Body of pancreas (tissue), 4 donors: ENCODE measurements around the gene EMILIN2. TPM values are rescaled to one million over a fixed set of nuclear protein-coding genes. Genes with fewer than 3 reads are reported as not detected.

ENCODE experiments used
- ATAC-seq: fragments of 150-250 bp; one replicate; pipeline ENCODE4 v1.9.1; 2016
- DNase-seq, 4 donors: peaks; one replicate each; pipeline ENCODE4 v3.0.0-alpha.2; 2019
- H3K27ac ChIP-seq, 4 donors: fragments of 200-600 bp; sonication (generic); 1 replicate in 3 of 4; 2 replicates in 1 of 4; pipeline versions ENCODE4 v1.5.1 to v1.6.1; 2016 to 2019; ENCODE audit warnings: mild to moderate bottlenecking in 1 of 4, mixed read lengths in 1 of 4, moderate library complexity in 1 of 4
- H3K27me3 ChIP-seq, 2 donors: fragments of 200-600 bp; sonication (generic); one replicate each; pipeline ENCODE4 v1.6.0; 2016; ENCODE audit warnings: mild to moderate bottlenecking in 1 of 2
- H3K36me3 ChIP-seq, 2 donors: fragments of 200-600 bp; sonication (generic); replicated peaks in 1 of 2; 2 replicates each; pipeline ENCODE4 v1.5.1; 2016; ENCODE audit warnings: low read depth in 2 of 2; ENCODE audit not compliant: insufficient read depth in 1 of 2
- H3K4me1 ChIP-seq: fragments of 200-600 bp; sonication (generic); one replicate; pipeline ENCODE4 v1.6.0; 2016
- H3K4me3 ChIP-seq, 2 donors: fragments of 200-600 bp; sonication (generic); 1 replicate in 1 of 2; 2 replicates in 1 of 2; pipeline ENCODE4 v1.5.1; 2016 to 2019
- H3K9me3 ChIP-seq, 3 donors: fragments of 200-600 bp; sonication (generic); 1 replicate in 2 of 3; 2 replicates in 1 of 3; pipeline ENCODE4 v1.5.1; 2016
- POLR2A ChIP-seq, 3 donors: fragments of 450-650 bp; IDR thresholded peaks; one replicate each; pipeline ENCODE4 v1.6.1; 2016; ENCODE audit warnings: antibody characterized with exemption in 3 of 3, mild to moderate bottlenecking in 2 of 3
- WGBS, 2 donors: methylation state at CpG; one replicate each; pipeline ENCODE4 v1.1.5; 2017; 5-methylcytosine and 5-hydroxymethylcytosine counted together
- intact Hi-C: fragments of 100-400 bp; cut with DNase I; formaldehyde crosslinking; loops from one replicate; pipeline ENCODE4 v1.15.1; 2023
- total RNA-seq, 2 donors: library from RNA; depleted of rRNA; stranded (reverse); fragments of >200 nt; gene quantifications; one replicate each; pipeline ENCODE4 v1.1.0, GENCODE V29; 2016
- TF ChIP-seq, protein P1 (sequence below), 7 experiments: fragments of 450-650 bp in 4 of 7; fragments of 200-600 bp in 3 of 7; sonication (generic) in 3 of 7; IDR thresholded peaks; one replicate each; pipeline ENCODE4 v1.5.1; 2016 to 2019; ENCODE audit warnings: antibody characterized with exemption in 7 of 7

Gene EMILIN2
- total RNA-seq, 2 donors from 2014 or later = 2.0 to 3.1 TPM

DNA sequence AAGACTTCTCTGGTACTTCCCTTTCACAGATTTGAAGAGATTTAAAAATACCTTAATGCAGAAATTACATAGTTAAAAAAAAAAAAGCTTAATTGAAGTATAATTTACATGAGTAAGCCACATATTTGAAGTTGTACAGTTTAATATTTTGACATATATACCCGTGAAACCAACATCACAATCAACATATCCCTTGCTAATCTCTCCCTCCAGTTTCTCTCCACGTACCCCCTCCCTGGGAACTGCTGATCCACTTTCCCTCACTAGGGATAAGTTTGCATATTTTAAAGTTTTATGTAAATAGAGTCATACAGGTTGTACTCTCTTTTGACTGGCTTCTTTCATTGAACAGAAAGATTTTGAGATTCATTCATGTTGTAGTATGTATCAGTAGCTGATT is 22.4 kb downstream of the EMILIN2 start:
- intact Hi-C loops = no loop called here
- ATAC-seq = no peak
- Histone ChIP-seq H3K9me3 (no peaks in the 10 kb centered on the region), H3K4me1 (no peaks in the 10 kb centered on the region), H3K36me3 (no peaks in the 10 kb centered on the region), H3K27me3 (no peaks in the 10 kb centered on the region), H3K27ac (no peak overlapping the region), H3K4me3 (no peak overlapping the region)
- DNase-seq = no peak
- 41 to 45% methylated on average over 2 of the region's 2 CpGs for WGBS, 2 donors
- TF ChIP-seq, protein P1, sequence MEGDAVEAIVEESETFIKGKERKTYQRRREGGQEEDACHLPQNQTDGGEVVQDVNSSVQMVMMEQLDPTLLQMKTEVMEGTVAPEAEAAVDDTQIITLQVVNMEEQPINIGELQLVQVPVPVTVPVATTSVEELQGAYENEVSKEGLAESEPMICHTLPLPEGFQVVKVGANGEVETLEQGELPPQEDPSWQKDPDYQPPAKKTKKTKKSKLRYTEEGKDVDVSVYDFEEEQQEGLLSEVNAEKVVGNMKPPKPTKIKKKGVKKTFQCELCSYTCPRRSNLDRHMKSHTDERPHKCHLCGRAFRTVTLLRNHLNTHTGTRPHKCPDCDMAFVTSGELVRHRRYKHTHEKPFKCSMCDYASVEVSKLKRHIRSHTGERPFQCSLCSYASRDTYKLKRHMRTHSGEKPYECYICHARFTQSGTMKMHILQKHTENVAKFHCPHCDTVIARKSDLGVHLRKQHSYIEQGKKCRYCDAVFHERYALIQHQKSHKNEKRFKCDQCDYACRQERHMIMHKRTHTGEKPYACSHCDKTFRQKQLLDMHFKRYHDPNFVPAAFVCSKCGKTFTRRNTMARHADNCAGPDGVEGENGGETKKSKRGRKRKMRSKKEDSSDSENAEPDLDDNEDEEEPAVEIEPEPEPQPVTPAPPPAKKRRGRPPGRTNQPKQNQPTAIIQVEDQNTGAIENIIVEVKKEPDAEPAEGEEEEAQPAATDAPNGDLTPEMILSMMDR (IDR thresholded peaks at IDR 0.05) = no peak

DNA sequence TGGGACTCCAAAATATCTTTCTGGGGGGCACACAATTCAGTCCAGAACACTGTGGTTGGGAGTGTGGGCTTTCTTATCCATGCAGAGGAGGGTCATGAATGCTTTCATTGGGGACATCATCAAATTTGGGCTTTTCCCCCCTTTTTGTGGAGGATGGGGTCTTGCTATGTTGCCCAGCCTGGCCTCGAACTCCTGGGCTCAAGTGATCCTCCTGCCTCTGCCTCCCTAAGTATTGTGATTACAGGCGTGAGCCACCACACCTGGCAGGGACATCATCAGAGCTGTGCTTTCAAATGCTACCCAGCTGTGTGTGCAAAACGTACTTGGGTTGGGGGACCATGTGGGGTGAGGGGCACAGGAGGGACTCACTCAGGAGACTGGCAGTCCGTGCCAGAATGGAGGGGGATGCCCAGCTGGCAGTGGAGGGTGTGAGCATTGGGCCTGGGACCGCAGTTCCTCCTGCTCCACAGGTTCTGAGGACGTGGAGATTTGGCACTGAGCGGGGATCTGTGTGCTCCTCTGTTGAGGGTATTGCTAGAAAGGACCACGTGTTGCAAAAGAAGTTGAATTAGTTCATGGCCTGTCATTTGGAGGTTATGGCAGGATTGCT is 24.4 kb downstream of the EMILIN2 start:
- Histone ChIP-seq H3K4me3 (no peak overlapping the region), H3K27me3 (no peaks in the 10 kb centered on the region), H3K4me1 (no peaks in the 10 kb centered on the region), H3K36me3 (no peaks in the 10 kb centered on the region), H3K27ac (no peak overlapping the region), H3K9me3 (no peaks in the 10 kb centered on the region)
- intact Hi-C loops = no loop called here
- TF ChIP-seq, protein P1 (IDR thresholded peaks at IDR 0.05) = no peak
- no peak for TF ChIP-seq POLR2A (IDR thresholded peaks at IDR 0.05)
- DNase-seq (no peak), ATAC-seq (no peak)
- 65 to 77% methylated on average over 6 to 8 of the region's 8 CpGs for WGBS, 2 donors

DNA sequence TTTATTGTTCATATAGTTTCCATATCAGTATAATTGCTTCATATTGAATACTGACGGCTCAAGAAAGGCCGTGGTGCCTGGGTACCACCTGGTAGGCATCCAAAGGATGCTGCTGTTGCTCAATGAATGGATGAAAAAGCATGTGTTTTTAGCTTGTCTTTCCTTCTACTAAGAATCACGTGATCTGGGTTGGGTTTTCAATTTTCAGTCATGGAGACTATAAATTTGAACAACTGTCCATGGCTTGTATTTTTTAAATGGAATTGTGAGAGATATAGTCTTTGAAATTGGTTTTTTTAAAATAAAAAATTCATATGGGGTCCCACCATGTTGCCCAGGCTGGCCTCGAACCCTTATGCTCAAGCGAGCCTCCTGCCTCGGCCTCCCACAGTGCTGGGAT is 25.3 kb downstream of the EMILIN2 start:
- H3K27ac ChIP-seq = no peak overlapping the region
- no peaks in the 10 kb centered on the region for H3K9me3 ChIP-seq
- DNase-seq (no peak), ATAC-seq (no peak)
- no peak overlapping the region for H3K4me3 ChIP-seq
- WGBS, 2 donors = 82 to 87% methylated on average over 6 of the region's 6 CpGs
- H3K36me3 ChIP-seq = no peaks in the 10 kb centered on the region
- TF ChIP-seq, protein P1 (IDR thresholded peaks at IDR 0.05) = no peak
- TF ChIP-seq POLR2A (IDR thresholded peaks at IDR 0.05) = no peak
- no peaks in the 10 kb centered on the region for H3K4me1 ChIP-seq
- no peaks in the 10 kb centered on the region for H3K27me3 ChIP-seq
- intact Hi-C loops = no loop called here

DNA sequence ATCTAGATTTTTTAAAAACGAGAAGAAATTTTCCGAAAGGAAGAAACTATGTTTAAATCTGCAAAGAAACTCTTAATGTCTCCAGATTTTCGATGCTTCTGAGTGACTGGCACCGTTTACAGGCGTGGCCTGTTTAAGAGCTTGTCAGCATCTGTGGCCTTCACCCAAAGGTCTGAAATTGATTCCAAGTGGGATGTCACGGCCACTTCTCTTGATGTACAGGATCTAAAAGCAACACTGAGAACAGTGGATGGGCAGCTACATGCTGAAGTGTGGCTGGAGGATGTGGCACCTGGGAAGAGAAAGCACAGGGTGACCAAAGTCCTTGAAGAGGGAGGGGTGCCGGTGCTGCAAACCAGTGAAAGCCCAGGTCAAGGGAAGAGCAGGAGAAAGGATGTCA is 28.0 kb downstream of the EMILIN2 start:
- H3K9me3 ChIP-seq = no peaks in the 10 kb centered on the region
- no peaks in the 10 kb centered on the region for H3K4me1 ChIP-seq
- DNase-seq = no peak
- no peak for TF ChIP-seq POLR2A (IDR thresholded peaks at IDR 0.05)
- TF ChIP-seq, protein P1 (IDR thresholded peaks at IDR 0.05) = no peak
- H3K27me3 ChIP-seq = no peaks in the 10 kb centered on the region
- ATAC-seq = no peak
- no peak overlapping the region for H3K27ac ChIP-seq
- WGBS, 2 donors = 60 to 62% methylated on average over 7 of the region's 7 CpGs
- H3K4me3 ChIP-seq = no peak overlapping the region
- H3K36me3 ChIP-seq = no peaks in the 10 kb centered on the region
- intact Hi-C loops = no loop called here

DNA sequence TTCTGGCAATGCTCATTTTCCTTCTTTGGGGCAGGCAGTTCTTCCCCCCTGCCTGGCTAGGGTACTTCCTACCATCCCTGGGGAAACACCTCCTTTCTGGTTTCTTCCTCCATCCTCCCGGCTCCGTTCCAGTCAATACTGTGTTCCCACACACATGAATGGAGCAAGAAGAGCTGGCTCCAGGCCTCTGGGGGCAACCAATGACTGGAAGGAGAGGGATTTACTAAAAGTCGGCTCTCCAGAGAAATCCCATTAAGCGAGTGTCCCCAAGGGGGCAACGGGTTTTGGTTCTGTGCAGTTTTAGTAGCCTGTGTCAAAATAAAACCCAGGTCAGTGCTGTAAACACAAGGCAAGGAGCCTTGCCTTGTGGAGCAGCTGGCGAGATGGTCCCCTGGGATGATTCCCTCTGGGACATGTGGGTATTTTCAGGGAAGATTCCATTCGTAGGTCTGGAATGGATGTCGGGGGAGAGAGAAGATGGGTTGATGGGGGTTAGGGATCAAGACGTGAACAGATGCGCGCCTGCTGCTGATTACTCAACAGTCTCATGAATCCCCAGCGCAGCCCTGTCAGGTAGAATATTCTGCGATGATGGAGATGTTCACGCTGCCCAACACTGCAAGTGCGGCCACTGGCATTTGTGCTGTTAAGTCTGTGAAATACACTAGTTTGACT is 32.0 kb downstream of the EMILIN2 start:
- no peaks in the 10 kb centered on the region for H3K27me3 ChIP-seq
- no peaks in the 10 kb centered on the region for H3K36me3 ChIP-seq
- H3K4me3 ChIP-seq = no peak overlapping the region
- TF ChIP-seq, protein P1 (IDR thresholded peaks at IDR 0.05) = no peak
- H3K9me3 ChIP-seq = no peaks in the 10 kb centered on the region
- ATAC-seq = no peak
- 83 to 84% methylated on average over 15 of the region's 15 CpGs for WGBS, 2 donors
- no peaks in the 10 kb centered on the region for H3K4me1 ChIP-seq
- H3K27ac ChIP-seq = no peak overlapping the region
- intact Hi-C loops = no loop called here
- no peak for DNase-seq
